ENCODE measurements around the gene BABAM1.

- TF ChIP-seq CTCF (conservative IDR thresholded peaks at IDR 0.05; ENCODE audit: low read length) (no peak), EZH2phosphoT487 (IDR thresholded peaks at IDR 0.05; ENCODE audit: borderline replicate concordance) (no peak)
These were observed 57.3 kb downstream of the BABAM1 start for GRCh38 chr19:17324357-17325114.

Data from Loucy (cell line).